Esophagus mucosa (tissue), 1 donor: ENCODE results near the gene JCAD. TPM values are rescaled to one million over a fixed set of nuclear protein-coding genes. Genes with fewer than 3 reads are reported as not detected.

ENCODE experiments used
- ATAC-seq: fragments of 200-7000 bp; cut with Tn5 transposase; one replicate; pipeline ENCODE4 v1.9.1; 2020
- total RNA-seq: library from RNA; stranded (reverse); gene quantifications from one replicate; pipeline ENCODE4 v1.2.4, GENCODE V29; 2023
- donor health status: DM: yes; HTN: yes; CAD: no.

The JCAD gene
- total RNA-seq, 1 donor from 2014 or later: 2.3 TPM

- no peak for ATAC-seq
Observed at GRCh38 chr10:30072068-30072467, 12.7 kb upstream of the JCAD start.

- no peak for ATAC-seq
Observed at GRCh38 chr10:30070001-30070685, 10.8 kb upstream of the JCAD start.

GRCh38 chr10:30068492-30069223, 9.3 kb upstream of the JCAD start:
- ATAC-seq: no peak

- no peak for ATAC-seq
Observed at GRCh38 chr10:30063099-30063498, 3.7 kb upstream of the JCAD start.

GRCh38 chr10:30062582-30062981, 3.2 kb upstream of the JCAD start:
- ATAC-seq: no peak

- ATAC-seq: no peak
Observed at GRCh38 chr10:30062090-30062489, 2.7 kb upstream of the JCAD start.

- peak; percentile 32 for ATAC-seq
Observed at GRCh38 chr10:30058570-30059132, 735 bp downstream of the JCAD start.

- no peak for ATAC-seq
Observed at GRCh38 chr10:30057894-30058556, 1.4 kb downstream of the JCAD start.

- no peak for ATAC-seq
Observed at GRCh38 chr10:30057421-30057841, 2.0 kb downstream of the JCAD start.

GRCh38 chr10:30056767-30057355, 2.5 kb downstream of the JCAD start:
- no peak for ATAC-seq

GRCh38 chr10:30056281-30056680, 3.1 kb downstream of the JCAD start:
- ATAC-seq: no peak

GRCh38 chr10:30055226-30055662, 4.1 kb downstream of the JCAD start:
- ATAC-seq: no peak

GRCh38 chr10:30052062-30052461, 7.3 kb downstream of the JCAD start:
- ATAC-seq: no peak

GRCh38 chr10:30051220-30051619, 8.2 kb downstream of the JCAD start:
- no peak for ATAC-seq

- ATAC-seq: no peak
Observed at GRCh38 chr10:30050411-30050810, 9.0 kb downstream of the JCAD start.

GRCh38 chr10:30048768-30049517, 10.4 kb downstream of the JCAD start:
- ATAC-seq: no peak

GRCh38 chr10:30047924-30048531, 11.4 kb downstream of the JCAD start:
- ATAC-seq: no peak

- ATAC-seq: no peak
Observed at GRCh38 chr10:30047430-30047829, 12.0 kb downstream of the JCAD start.

- no peak for ATAC-seq
Observed at GRCh38 chr10:30046476-30046875, 12.9 kb downstream of the JCAD start.

GRCh38 chr10:30045961-30046360, 13.4 kb downstream of the JCAD start:
- ATAC-seq: no peak

- no peak for ATAC-seq
Observed at GRCh38 chr10:30043476-30044270, 15.7 kb downstream of the JCAD start.
